OCI-LY3 (cell line): ENCODE results near the gene FKBP14.
"Not testable (repeated sequence)": the region's sequence is repeated elsewhere in the genome, so short reads cannot be mapped to it uniquely, and the experiment has no call there.

ENCODE experiments used
- H2AFZ ChIP-seq: fragments of 200-600, 300-600 bp; shearing (Covaris generic); 2 replicates; pipeline ENCODE4 v1.6.0; 2014; ENCODE audit warnings: antibody characterized with exemption, low read depth, low read length
- H3K27ac ChIP-seq: fragments of 200-600, 300-600 bp; sonication (generic); 2 replicates; pipeline ENCODE4 v1.5.1; 2014; ENCODE audit warnings: mild to moderate bottlenecking, low read length, moderate library complexity, mixed read lengths
- H3K27me3 ChIP-seq: fragments of 200-600, 300-600 bp; sonication (generic); 2 replicates; pipeline ENCODE4 v1.6.1; 2014; ENCODE audit warnings: low read depth, low read length, mixed read lengths
- H3K36me3 ChIP-seq: fragments of 200-600, 300-600 bp; sonication (generic); replicated peaks from 2 replicates; pipeline ENCODE3; 2014; ENCODE audit warnings: low read depth, low read length, mixed read lengths
- H3K4me1 ChIP-seq: fragments of 300-600, 200-600 bp; sonication (generic); 2 replicates; pipeline ENCODE4 v1.6.1; 2014; ENCODE audit warnings: low read length, mixed read lengths
- H3K4me2 ChIP-seq: fragments of 200-600, 300-600 bp; sonication (generic); 2 replicates; pipeline ENCODE4 v1.6.1; 2014; ENCODE audit warnings: low read length, mixed read lengths
- H3K4me3 ChIP-seq: fragments of 300-600, 200-600 bp; sonication (generic); 2 replicates; pipeline ENCODE4 v1.5.1; 2014; ENCODE audit warnings: antibody characterized with exemption, mild to moderate bottlenecking, low read length, moderate library complexity
- H3K79me2 ChIP-seq: fragments of 300-600, 200-600 bp; shearing (Covaris generic); 2 replicates; pipeline ENCODE4 v1.6.1; 2014; ENCODE audit warnings: mild to moderate bottlenecking, low read length, mixed read lengths
- H3K9ac ChIP-seq: fragments of 300-600, 200-600 bp; shearing (Covaris generic); 2 replicates; pipeline ENCODE4 v1.6.0; 2014; ENCODE audit warnings: mild to moderate bottlenecking, low read length, moderate library complexity
- H3K9me3 ChIP-seq: fragments of 200-600, 300-600 bp; shearing (Covaris generic); 2 replicates; pipeline ENCODE4 v1.6.1; 2014; ENCODE audit warnings: low read length, mixed read lengths; ENCODE audit not compliant: insufficient read depth
- H4K20me1 ChIP-seq: fragments of 200-600, 300-600 bp; sonication (generic); 2 replicates; pipeline ENCODE4 v1.6.1; 2016; ENCODE audit warnings: low read length, mixed read lengths; ENCODE audit not compliant: insufficient read depth
- CTCF ChIP-seq: fragments of 200-600, 300-600 bp; sonication (generic); IDR thresholded peaks from 2 replicates; pipeline ENCODE4 v1.5.1; 2014; ENCODE audit warnings: antibody characterized with exemption, low read length, low read depth
- EZH2phosphoT487 ChIP-seq: fragments of 200-600 bp; shearing (Covaris generic); IDR thresholded peaks from 2 replicates; pipeline ENCODE4 v1.6.1; 2018; ENCODE audit warnings: antibody characterized with exemption, mixed run types, low read depth

Gene FKBP14

DNA sequence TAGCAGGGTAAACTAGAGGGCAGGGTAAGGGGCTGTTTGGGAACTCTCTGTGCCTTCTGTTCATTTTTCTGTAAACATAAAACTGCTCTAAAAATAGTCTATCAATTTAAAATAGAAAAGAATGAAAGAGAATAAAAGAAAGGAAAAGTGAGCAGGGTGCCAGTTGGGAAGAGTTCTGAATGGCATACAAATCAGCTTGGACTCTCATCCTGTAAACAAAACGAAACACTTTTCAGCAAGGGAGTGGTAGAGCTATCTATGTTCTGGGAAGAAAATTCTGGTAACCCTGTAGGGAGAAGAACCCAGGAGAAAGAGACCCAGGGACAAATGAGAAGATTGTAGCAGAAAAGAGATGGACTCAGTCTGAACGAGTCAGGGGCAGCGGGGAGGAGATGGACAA, 61.5 kb downstream of the FKBP14 start:
- no peaks in the 10 kb centered on the region for H3K4me1 ChIP-seq
- no peak overlapping the region for H3K9ac ChIP-seq
- no peaks in the 10 kb centered on the region for H4K20me1 ChIP-seq
- H3K4me3 ChIP-seq: no peak overlapping the region
- no peak overlapping the region for H3K27ac ChIP-seq
- no peak overlapping the region for H2AFZ ChIP-seq
- no peaks in the 10 kb centered on the region for H3K79me2 ChIP-seq
- TF ChIP-seq CTCF (no peak), EZH2phosphoT487 (no peak)
- no peaks in the 10 kb centered on the region for H3K27me3 ChIP-seq
- H3K36me3 ChIP-seq: no peaks in the 10 kb centered on the region
- H3K9me3 ChIP-seq: no peaks in the 10 kb centered on the region
- no peak overlapping the region for H3K4me2 ChIP-seq

- H3K79me2 ChIP-seq: no peaks in the 10 kb centered on the region
- H3K27ac ChIP-seq: no peak overlapping the region
- no peaks in the 10 kb centered on the region for H3K27me3 ChIP-seq
- H2AFZ ChIP-seq: no peak overlapping the region
- TF ChIP-seq EZH2phosphoT487: no peak
- no peak for TF ChIP-seq CTCF
- no peak overlapping the region for H3K4me3 ChIP-seq
- no peaks in the 10 kb centered on the region for H4K20me1 ChIP-seq
- no peak overlapping the region for H3K4me2 ChIP-seq
- H3K9ac ChIP-seq: no peak overlapping the region
- no peaks in the 10 kb centered on the region for H3K9me3 ChIP-seq
- no peaks in the 10 kb centered on the region for H3K36me3 ChIP-seq
- H3K4me1 ChIP-seq: no peaks in the 10 kb centered on the region
Measured at GRCh38 chr7:29962035-29962434, 64.5 kb downstream of the FKBP14 start.

- H3K36me3 ChIP-seq, H3K27me3 ChIP-seq, H3K9me3 ChIP-seq, H2AFZ ChIP-seq, H3K4me1 ChIP-seq, H3K79me2 ChIP-seq, H3K27ac ChIP-seq, H3K4me2 ChIP-seq, H3K9ac ChIP-seq, H3K4me3 ChIP-seq, H4K20me1 ChIP-seq: not testable (repeated sequence)
Measured at GRCh38 chr7:29961611-29962010, 64.9 kb downstream of the FKBP14 start.
